ENCODE results near the gene CBX2.
A peak's percentile ranks its signal among the peaks of the same experiment; 100 is the strongest.

Gene CBX2

GRCh38 chr17:79794659-79795511 is 16.9 kb downstream of the CBX2 start:
- no peak for TF ChIP-seq CTCF (IDR thresholded peaks at IDR 0.05; ENCODE audit: insufficient read depth, low read depth, low read length, missing control alignments)

GRCh38 chr17:79795795-79796443 is 18.0 kb downstream of the CBX2 start:
- no peak for TF ChIP-seq CTCF (IDR thresholded peaks at IDR 0.05; ENCODE audit: insufficient read depth, low read depth, low read length, missing control alignments)
- H3K4me3 ChIP-seq (ENCODE audit: low read length) = peak overlapping the region; percentile 76
- DNase-seq (ENCODE audit: low read depth) = no peak

More at GRCh38 chr17:79794659-79795511, 16.9 kb downstream of the CBX2 start:
- no peak overlapping the region for H3K4me3 ChIP-seq (ENCODE audit: low read length)
- DNase-seq (ENCODE audit: low read depth) = no peak

GRCh38 chr17:79796444-79796762 is 18.5 kb downstream of the CBX2 start:
- TF ChIP-seq CTCF (IDR thresholded peaks at IDR 0.05; ENCODE audit: insufficient read depth, low read depth, low read length, missing control alignments) = no peak
- peak overlapping the region; percentile 76 for H3K4me3 ChIP-seq (ENCODE audit: low read length)
- no peak for DNase-seq (ENCODE audit: low read depth)

GRCh38 chr17:79796763-79797491 is 19.0 kb downstream of the CBX2 start, which contains the start of gene CBX8:
TSS of gene CBX8 (minus strand) at chr17:79797077. CDS start at chr17:79796998, 79 bp downstream.
- DNase-seq (ENCODE audit: low read depth) = peak; percentile 100
- no peak for TF ChIP-seq CTCF (IDR thresholded peaks at IDR 0.05; ENCODE audit: insufficient read depth, low read depth, low read length, missing control alignments)
- H3K4me3 ChIP-seq (ENCODE audit: low read length) = peak within 1 kb of the TSS; percentile 76

GRCh38 chr17:79797492-79798298 is 19.7 kb downstream of the CBX2 start:
- TF ChIP-seq CTCF (IDR thresholded peaks at IDR 0.05; ENCODE audit: insufficient read depth, low read depth, low read length, missing control alignments) = no peak
- peak overlapping the region; percentile 45 for H3K4me3 ChIP-seq (ENCODE audit: low read length)
- DNase-seq (ENCODE audit: low read depth) = no peak
